IMR-90 (cell line): ENCODE data around the gene FAM186B. TPM values are rescaled to one million over a fixed set of nuclear protein-coding genes. Genes with fewer than 3 reads are reported as not detected.

ENCODE experiments used
- ATAC-seq: fragments of 200-7000 bp; cut with Tn5 transposase; 2 replicates; pipeline ENCODE4 v1.9.1; 2020; ENCODE audit warnings: low read depth, mild to moderate bottlenecking, moderate library complexity
- BruUV-seq: library from RNA; stranded (reverse); fragments of 400-500 nt; replicated peaks from 2 replicates; lab custom pipeline; 2021; lab: Mats Ljungman, UMichigan
- CTCF ChIA-PET: fragments of 300-600 bp; formaldehyde crosslinking; extraction: SDS; loops from one replicate; lab custom pipeline; 2021; ENCODE audit warnings: antibody characterized with exemption; lab: Yijun Ruan, JAX
- POLR2A ChIA-PET: fragments of 300-600 bp; sonication (Branson Sonifier 250); formaldehyde crosslinking; loops from one replicate; lab custom pipeline; 2022; ENCODE audit warnings: antibody characterized with exemption; ENCODE audit not compliant: unreplicated experiment; lab: Charles Lee
- DNase-seq: peaks from one replicate; pipeline ENCODE4 v3.0.0; 2013
- H2AFZ ChIP-seq: replicated peaks from 2 replicates; pipeline ENCODE3; 2013; ENCODE audit warnings: low read length, mild to moderate bottlenecking; ENCODE audit not compliant: poor library complexity
- H2AK5ac ChIP-seq: 2 replicates; pipeline ENCODE4 v1.6.1; 2013; ENCODE audit warnings: low read depth, low read length, inconsistent platforms
- H2AK9ac ChIP-seq: replicated peaks from 2 replicates; pipeline ENCODE3; 2013; ENCODE audit warnings: mild to moderate bottlenecking, low read depth, low read length, moderate library complexity; ENCODE audit not compliant: poor library complexity
- H2BK120ac ChIP-seq: 2 replicates; pipeline ENCODE4 v1.6.1; 2013; ENCODE audit warnings: low read depth, low read length, inconsistent platforms
- H2BK15ac ChIP-seq: 3 replicates; pipeline ENCODE4 v1.6.1; 2013; ENCODE audit warnings: low read depth, low read length, inconsistent platforms
- H2BK20ac ChIP-seq: 2 replicates; pipeline ENCODE4 v1.6.1; 2013; ENCODE audit warnings: low read depth, mild to moderate bottlenecking, inconsistent platforms, low read length, moderate library complexity
- H2BK5ac ChIP-seq: 2 replicates; pipeline ENCODE4 v1.6.1; 2013; ENCODE audit warnings: mild to moderate bottlenecking, low read depth, low read length, inconsistent platforms; ENCODE audit not compliant: poor library complexity, severe bottlenecking
- H3K14ac ChIP-seq: replicated peaks from 2 replicates; pipeline ENCODE4 v1.6.1; 2013; ENCODE audit warnings: low read depth, low read length, inconsistent platforms
- H3K18ac ChIP-seq: 2 replicates; pipeline ENCODE4 v1.6.1; 2013; ENCODE audit warnings: low read depth, low read length, control low read depth
- H3K23ac ChIP-seq: 2 replicates; pipeline ENCODE4 v1.6.1; 2013; ENCODE audit warnings: low read depth, low read length, inconsistent platforms
- H3K27ac ChIP-seq: 2 replicates; pipeline ENCODE4 v1.5.1; 2013; ENCODE audit warnings: mild to moderate bottlenecking, control low read depth, low read length; ENCODE audit not compliant: insufficient read depth
- H3K27me3 ChIP-seq: 2 replicates; pipeline ENCODE4 v1.6.1; 2013; ENCODE audit warnings: low read length; ENCODE audit not compliant: control insufficient read depth, insufficient read depth
- H3K36me3 ChIP-seq: 2 replicates; pipeline ENCODE4 v1.6.1; 2013; ENCODE audit warnings: low read length, mixed read lengths; ENCODE audit not compliant: control insufficient read depth, insufficient read depth
- H3K4ac ChIP-seq: 2 replicates; pipeline ENCODE4 v1.6.1; 2013; ENCODE audit warnings: low read depth, low read length, inconsistent platforms
- H3K4me1 ChIP-seq: 2 replicates; pipeline ENCODE4 v1.6.1; 2013; ENCODE audit warnings: low read length, mixed read lengths; ENCODE audit not compliant: control insufficient read depth, insufficient read depth
- H3K4me2 ChIP-seq: 2 replicates; pipeline ENCODE4 v1.6.1; 2013; ENCODE audit warnings: low read depth, mild to moderate bottlenecking, control low read depth, low read length, moderate library complexity
- H3K4me3 ChIP-seq: 2 replicates; pipeline ENCODE4 v1.5.1; 2013; ENCODE audit warnings: low read depth, mild to moderate bottlenecking, control low read depth, low read length, moderate library complexity; ENCODE audit not compliant: insufficient read depth
- H3K56ac ChIP-seq: 2 replicates; pipeline ENCODE4 v1.6.1; 2013; ENCODE audit warnings: low read length, inconsistent platforms; ENCODE audit not compliant: insufficient read depth; ENCODE audit errors: extremely low read depth
- H3K79me1 ChIP-seq, 2 experiments: 2 replicates each; pipeline ENCODE4 v1.6.1; 2013; ENCODE audit warnings: low read length in 2 of 2, inconsistent platforms in 1 of 2, low read depth in 1 of 2
- H3K9ac ChIP-seq: 2 replicates; pipeline ENCODE4 v1.6.1; 2013; ENCODE audit warnings: low read depth, low read length, control low read depth
- H3K9me1 ChIP-seq: 2 replicates; pipeline ENCODE4 v1.6.1; 2013; ENCODE audit warnings: low read length, inconsistent platforms; ENCODE audit not compliant: insufficient read depth
- H3K9me3 ChIP-seq: 2 replicates; pipeline ENCODE4 v1.6.1; 2013; ENCODE audit warnings: low read length; ENCODE audit not compliant: control insufficient read depth, insufficient read depth
- H4K20me1 ChIP-seq: 2 replicates; pipeline ENCODE4 v1.6.1; 2013; ENCODE audit warnings: low read length, inconsistent platforms; ENCODE audit not compliant: insufficient read depth
- H4K5ac ChIP-seq: 2 replicates; pipeline ENCODE4 v1.6.1; 2013; ENCODE audit warnings: mild to moderate bottlenecking, low read depth, low read length, control low read depth
- H4K8ac ChIP-seq, 2 experiments: 2 replicates each; pipeline ENCODE4 v1.6.1; 2013; ENCODE audit warnings: low read depth in 2 of 2, low read length in 2 of 2, control low read depth in 1 of 2, inconsistent platforms in 1 of 2
- H4K91ac ChIP-seq: 2 replicates; pipeline ENCODE4 v1.6.1; 2013; ENCODE audit warnings: low read depth, low read length, inconsistent platforms; ENCODE audit not compliant: insufficient read depth
- NFE2L2 ChIP-seq: fragments of 150-350 bp; IDR thresholded peaks from 2 replicates; pipeline ENCODE4 v1.6.1; 2016; ENCODE audit warnings: low read depth, mild to moderate bottlenecking, low read length
- WGBS, 2 experiments: methylation state at CpG; one replicate each; pipeline versions ENCODE4 v1.1.5 to v1.1.7; 2013; ENCODE audit warnings: missing lambda C conversion rate in 2 of 2; ENCODE audit not compliant: insufficient read length in 1 of 2; ENCODE audit errors: extremely low coverage in 2 of 2; 5-methylcytosine and 5-hydroxymethylcytosine counted together
- dilution Hi-C: fragments of 300-500 bp; cut with HindIII; formaldehyde crosslinking; loops from one replicate; pipeline ENCODE4 v1.14.3; 2018; ENCODE audit warnings: low sequenced_read_pairs; ENCODE audit not compliant: unreplicated experiment
- in situ Hi-C: fragments of 300-500 bp; cut with MboI; formaldehyde crosslinking; loops from 3 replicates; pipeline ENCODE4 v1.14.3; 2019; ENCODE audit warnings: low sequenced_read_pairs, inconsistent platforms, mixed read lengths
- intact Hi-C: fragments of 100-400 bp; cut with micrococcal nuclease; formaldehyde crosslinking; loops from 2 replicates; pipeline ENCODE4 v1.10.0; 2022
- polyA plus RNA-seq, 3 experiments: library from polyadenylated mRNA; depleted of rRNA; stranded (reverse); fragments of >200 nt; gene quantifications; 2 replicates each; pipeline ENCODE4 v1.2.3, GENCODE V29; 2012; ENCODE audit warnings: low replicate concordance in 1 of 3
- total RNA-seq: library from RNA; depleted of rRNA; stranded (reverse); fragments of >200 nt; gene quantifications from 2 replicates; pipeline ENCODE4 v1.2.3, GENCODE V29; 2012

FAM186B gene
- total and polyA plus RNA-seq, 2 of the 4 experiments (the other 2 are of a cell fraction), result 0.10 to 0.18 TPM

GRCh38 chr12:49632986-49633702 lies 27.7 kb upstream of the FAM186B start:
- 94% methylated on average over 4 of the region's 8 CpGs; no CpG with 5 or more reads in 1 of the 2 experiments for WGBS, 2 experiments
- POLR2A ChIA-PET, result no interaction called here

More at GRCh38 chr12:49632986-49633702, 27.7 kb upstream of the FAM186B start:
- Histone ChIP-seq H3K36me3 (peaks cover 19% of the 10 kb centered on the region), H2BK120ac (no peak overlapping the region), H3K4me3 (no peak overlapping the region), H3K14ac (no peak overlapping the region), H2AK9ac (peak overlapping the region; percentile 33), H3K23ac (no peak overlapping the region), H4K91ac (no peak overlapping the region), H2AFZ (no peak overlapping the region), H4K5ac (no peak overlapping the region), H4K20me1 (peaks cover 3% of the 10 kb centered on the region; the same call in 1 of the 2 replicates), H2BK5ac (no peak overlapping the region), H3K9ac (no peak overlapping the region), H3K27ac (no peak overlapping the region), H2BK15ac (no peak overlapping the region), H3K9me3 (no peaks in the 10 kb centered on the region), H2BK20ac (no peak overlapping the region), H2AK5ac (no peak overlapping the region), H3K79me1 (peaks cover 0 to 3% of the 10 kb centered on the region in 2 experiments; a peak in 2 of 4 replicates), H3K18ac (no peak overlapping the region), H3K9me1 (no peaks in the 10 kb centered on the region), H3K4ac (no peak overlapping the region), H3K56ac (no peak overlapping the region), H3K27me3 (no peaks in the 10 kb centered on the region), H3K4me1 (peaks cover 5% of the 10 kb centered on the region; the same call in 1 of the 2 replicates), H3K4me2 (no peak overlapping the region), H4K8ac (no peak overlapping the region)
- BruUV-seq, result no TSS peak
- intact Hi-C loops (no loop called here), dilution Hi-C loops (no loop called here), in situ Hi-C loops (no loop called here)
- ATAC-seq (no peak), DNase-seq (no peak)
- no peak for TF ChIP-seq NFE2L2
- CTCF ChIA-PET, result no interaction called here
